Trophoblast cell (in vitro differentiated cells and primary cell): ENCODE results near the gene CAPN13.

Experiments used
- DNase-seq, 2 donors: peaks; one replicate each; pipeline ENCODE4 v3.0.0-alpha.2; 2016
- H2AFZ ChIP-seq: 2 replicates; pipeline ENCODE4 v1.6.1; 2013; ENCODE audit warnings: low read length, moderate library complexity, mild to moderate bottlenecking; ENCODE audit not compliant: insufficient read depth, poor library complexity
- H2AK5ac ChIP-seq: 2 replicates; pipeline ENCODE4 v1.6.1; 2013; ENCODE audit warnings: mild to moderate bottlenecking, low read length
- H2BK120ac ChIP-seq: 2 replicates; pipeline ENCODE4 v1.6.1; 2013; ENCODE audit warnings: low read length, mild to moderate bottlenecking, moderate library complexity; ENCODE audit not compliant: insufficient read depth, poor library complexity
- H2BK12ac ChIP-seq: 2 replicates; pipeline ENCODE4 v1.6.1; 2013; ENCODE audit warnings: mild to moderate bottlenecking, low read length, moderate library complexity
- H2BK5ac ChIP-seq: 2 replicates; pipeline ENCODE4 v1.6.1; 2013; ENCODE audit warnings: low read length, low read depth, moderate library complexity, mild to moderate bottlenecking; ENCODE audit not compliant: poor library complexity
- H3K14ac ChIP-seq: 2 replicates; pipeline ENCODE4 v1.6.1; 2013; ENCODE audit warnings: mild to moderate bottlenecking, low read length
- H3K18ac ChIP-seq: 2 replicates; pipeline ENCODE4 v1.6.1; 2013; ENCODE audit warnings: mild to moderate bottlenecking, low read length
- H3K23ac ChIP-seq: 2 replicates; pipeline ENCODE4 v1.6.1; 2013; ENCODE audit warnings: low read length
- H3K27ac ChIP-seq: 2 replicates; pipeline ENCODE4 v1.5.1; 2013; ENCODE audit warnings: low read depth, mild to moderate bottlenecking, inconsistent platforms, low read length, moderate library complexity
- H3K27me3 ChIP-seq: 2 replicates; pipeline ENCODE4 v1.6.1; 2013; ENCODE audit warnings: inconsistent platforms, mild to moderate bottlenecking, low read length, moderate library complexity; ENCODE audit not compliant: insufficient read depth
- H3K36me3 ChIP-seq, 2 experiments: 1 replicate in 1 of 2; 2 replicates in 1 of 2; pipeline ENCODE4 v1.6.1; 2013; ENCODE audit warnings: low read length in 2 of 2, mild to moderate bottlenecking in 2 of 2, moderate library complexity in 1 of 2; ENCODE audit not compliant: insufficient read depth in 2 of 2, control insufficient read depth in 1 of 2
- H3K4ac ChIP-seq: 2 replicates; pipeline ENCODE4 v1.6.1; 2013; ENCODE audit warnings: low read depth, mild to moderate bottlenecking, low read length, moderate library complexity
- H3K4me1 ChIP-seq, 2 experiments: 1 replicate in 1 of 2; 2 replicates in 1 of 2; pipeline ENCODE4 v1.6.1; 2013; ENCODE audit warnings: low read length in 2 of 2, mild to moderate bottlenecking in 2 of 2, moderate library complexity in 1 of 2; ENCODE audit not compliant: insufficient read depth in 2 of 2, control insufficient read depth in 1 of 2
- H3K4me2 ChIP-seq: 2 replicates; pipeline ENCODE4 v1.6.1; 2013; ENCODE audit warnings: inconsistent platforms, mild to moderate bottlenecking, low read length, moderate library complexity
- H3K4me3 ChIP-seq: 2 replicates; pipeline ENCODE4 v1.5.1; 2013; ENCODE audit warnings: mild to moderate bottlenecking, low read depth, low read length, inconsistent platforms
- H3K79me1 ChIP-seq: one replicate; pipeline ENCODE4 v1.6.1; 2013; ENCODE audit warnings: low read length
- H3K79me2 ChIP-seq: 2 replicates; pipeline ENCODE4 v1.6.1; 2013; ENCODE audit warnings: low read length, mild to moderate bottlenecking; ENCODE audit not compliant: control insufficient read depth, insufficient read depth, poor library complexity
- H3K9ac ChIP-seq: 2 replicates; pipeline ENCODE4 v1.6.1; 2013; ENCODE audit warnings: mild to moderate bottlenecking, low read length
- H3K9me3 ChIP-seq: 2 replicates; pipeline ENCODE4 v1.6.1; 2013; ENCODE audit warnings: low read depth, mild to moderate bottlenecking, control low read depth, inconsistent platforms, low read length; ENCODE audit not compliant: insufficient read depth
- H4K12ac ChIP-seq: 2 replicates; pipeline ENCODE4 v1.6.1; 2013; ENCODE audit warnings: low read depth, mild to moderate bottlenecking, low read length, moderate library complexity
- H4K8ac ChIP-seq: 2 replicates; pipeline ENCODE4 v1.6.1; 2013; ENCODE audit warnings: low read depth, mild to moderate bottlenecking, low read length, moderate library complexity
- H4K91ac ChIP-seq: one replicate; pipeline ENCODE4 v1.6.1; 2013; ENCODE audit warnings: low read depth, mild to moderate bottlenecking, low read length, moderate library complexity
- WGBS: extraction: QIAGEN DNeasy Blood & Tissue Kit; methylation state at CpG from one replicate; pipeline ENCODE4 v1.1.7; 2013; ENCODE audit warnings: missing lambda C conversion rate; ENCODE audit not compliant: insufficient read length, insufficient coverage; ENCODE audit errors: extremely low coverage; 5-methylcytosine and 5-hydroxymethylcytosine counted together

CAPN13 gene

GRCh38 chr2:30733876-30734520 lies 73.2 kb downstream of the CAPN13 start:
- Histone ChIP-seq H2BK5ac (no peak overlapping the region), H4K12ac (no peak overlapping the region), H3K9me3 (no peaks in the 10 kb centered on the region), H4K91ac (no peak overlapping the region), H3K27me3 (peaks cover 2% of the 10 kb centered on the region), H3K27ac (no peak overlapping the region), H3K4ac (no peak overlapping the region), H2AFZ (no peak overlapping the region), H3K18ac (no peak overlapping the region), H3K79me2 (no peaks in the 10 kb centered on the region), H3K36me3 (no peaks in the 10 kb centered on the region), H2AK5ac (no peak overlapping the region), H3K4me1 (no peaks in the 10 kb centered on the region), H3K4me2 (no peak overlapping the region), H2BK120ac (no peak overlapping the region), H3K4me3 (no peak overlapping the region), H3K9ac (no peak overlapping the region), H2BK12ac (no peak overlapping the region), H3K23ac (no peak overlapping the region), H3K79me1 (no peaks in the 10 kb centered on the region), H3K14ac (no peak overlapping the region), H4K8ac (no peak overlapping the region)
- DNase-seq, result no peak
- WGBS, result no CpG with 5 or more reads among the region's 15 CpGs

GRCh38 chr2:30732876-30733275 lies 74.4 kb downstream of the CAPN13 start:
- H3K36me3 ChIP-seq, result no peaks in the 10 kb centered on the region
- H3K79me2 ChIP-seq, result no peaks in the 10 kb centered on the region
- H3K27ac ChIP-seq, result no peak overlapping the region
- WGBS, result no CpG with 5 or more reads among the region's 4 CpGs
- no peak for DNase-seq
- no peak overlapping the region for H3K4me3 ChIP-seq
- H2BK5ac ChIP-seq, result no peak overlapping the region
- no peaks in the 10 kb centered on the region for H3K79me1 ChIP-seq
- H3K14ac ChIP-seq, result no peak overlapping the region
- no peak overlapping the region for H2AK5ac ChIP-seq
- H3K18ac ChIP-seq, result no peak overlapping the region
- no peak overlapping the region for H3K23ac ChIP-seq
- H3K4me1 ChIP-seq, result no peaks in the 10 kb centered on the region
- H2BK120ac ChIP-seq, result no peak overlapping the region
- H2AFZ ChIP-seq, result no peak overlapping the region
- no peaks in the 10 kb centered on the region for H3K9me3 ChIP-seq
- no peak overlapping the region for H3K4ac ChIP-seq
- H3K27me3 ChIP-seq, result peaks cover 2% of the 10 kb centered on the region
- H2BK12ac ChIP-seq, result no peak overlapping the region
- no peak overlapping the region for H3K4me2 ChIP-seq
- H4K12ac ChIP-seq, result no peak overlapping the region
- H4K8ac ChIP-seq, result no peak overlapping the region
- H4K91ac ChIP-seq, result no peak overlapping the region
- H3K9ac ChIP-seq, result no peak overlapping the region

GRCh38 chr2:30732376-30732775 lies 74.9 kb downstream of the CAPN13 start:
- H3K18ac ChIP-seq, result no peak overlapping the region
- H3K23ac ChIP-seq, result no peak overlapping the region
- no peak overlapping the region for H3K27ac ChIP-seq
- DNase-seq, result no peak
- H3K4me1 ChIP-seq, result no peaks in the 10 kb centered on the region
- H3K9ac ChIP-seq, result no peak overlapping the region
- H3K9me3 ChIP-seq, result no peaks in the 10 kb centered on the region
- H3K27me3 ChIP-seq, result peaks cover 2% of the 10 kb centered on the region
- H3K36me3 ChIP-seq, result no peaks in the 10 kb centered on the region
- no peak overlapping the region for H2BK12ac ChIP-seq
- H3K79me1 ChIP-seq, result no peaks in the 10 kb centered on the region
- H3K4ac ChIP-seq, result no peak overlapping the region
- no peak overlapping the region for H2AK5ac ChIP-seq
- H3K79me2 ChIP-seq, result no peaks in the 10 kb centered on the region
- H2AFZ ChIP-seq, result no peak overlapping the region
- no peak overlapping the region for H4K12ac ChIP-seq
- H2BK120ac ChIP-seq, result no peak overlapping the region
- no peak overlapping the region for H4K8ac ChIP-seq
- H3K14ac ChIP-seq, result no peak overlapping the region
- no peak overlapping the region for H3K4me2 ChIP-seq
- H2BK5ac ChIP-seq, result no peak overlapping the region
- H3K4me3 ChIP-seq, result no peak overlapping the region
- no CpG with 5 or more reads among the region's 10 CpGs for WGBS
- no peak overlapping the region for H4K91ac ChIP-seq

- Histone ChIP-seq H4K8ac (no peak overlapping the region), H2BK120ac (no peak overlapping the region), H2AK5ac (no peak overlapping the region), H4K91ac (no peak overlapping the region), H3K9me3 (no peaks in the 10 kb centered on the region), H3K27ac (no peak overlapping the region), H3K14ac (no peak overlapping the region), H3K79me2 (no peaks in the 10 kb centered on the region), H4K12ac (no peak overlapping the region), H2AFZ (no peak overlapping the region), H3K4me1 (no peaks in the 10 kb centered on the region), H3K4me2 (no peak overlapping the region), H2BK12ac (no peak overlapping the region), H3K18ac (no peak overlapping the region), H3K4me3 (no peak overlapping the region), H3K79me1 (no peaks in the 10 kb centered on the region), H3K36me3 (no peaks in the 10 kb centered on the region), H2BK5ac (no peak overlapping the region), H3K27me3 (peaks cover 2% of the 10 kb centered on the region), H3K4ac (no peak overlapping the region), H3K23ac (no peak overlapping the region), H3K9ac (no peak overlapping the region)
- DNase-seq, result no peak
- WGBS, result no CpG with 5 or more reads among the region's 6 CpGs
Observed at GRCh38 chr2:30731706-30732105, 75.5 kb downstream of the CAPN13 start.
